Smooth muscle cell (in vitro differentiated cells): Measurements from ENCODE around the gene TRIM9. TPM values are rescaled to one million over a fixed set of nuclear protein-coding genes. Genes with fewer than 3 reads are reported as not detected.

Source experiments
- DNase-seq: peaks from one replicate; lab custom pipeline; 2025; ENCODE audit not compliant: unreplicated experiment; lab: John Stamatoyannopoulos, UW
- H2AFZ ChIP-seq: fragments of 200-600 bp; sonication (generic); 2 replicates; pipeline ENCODE4 v1.6.0; 2016; ENCODE audit warnings: antibody characterized with exemption, low read depth, mild to moderate bottlenecking
- H3F3A ChIP-seq: fragments of 200-600 bp; sonication (generic); 2 replicates; pipeline ENCODE4 v1.6.0; 2017; ENCODE audit warnings: antibody characterized with exemption, low read depth
- H3K27ac ChIP-seq: fragments of 200-600 bp; sonication (generic); 2 replicates; pipeline ENCODE4 v1.5.1; 2016; ENCODE audit warnings: low read depth, mild to moderate bottlenecking
- H3K27me3 ChIP-seq: fragments of 200-600 bp; sonication (generic); 2 replicates; pipeline ENCODE4 v1.6.1; 2016; ENCODE audit warnings: low read depth, mild to moderate bottlenecking
- H3K36me3 ChIP-seq: fragments of 200-600 bp; sonication (generic); 2 replicates; pipeline ENCODE4 v1.5.1; 2016; ENCODE audit warnings: low read depth
- H3K4me1 ChIP-seq: fragments of 200-600 bp; sonication (generic); 2 replicates; pipeline ENCODE4 v1.5.1; 2016; ENCODE audit warnings: low read depth
- H3K4me2 ChIP-seq: fragments of 200-600 bp; sonication (generic); 2 replicates; pipeline ENCODE4 v1.6.0; 2016; ENCODE audit warnings: mild to moderate bottlenecking
- H3K4me3 ChIP-seq: fragments of 200-600 bp; sonication (generic); 2 replicates; pipeline ENCODE4 v1.5.1; 2016; ENCODE audit warnings: mild to moderate bottlenecking
- H3K79me2 ChIP-seq: fragments of 200-600 bp; sonication (generic); 2 replicates; pipeline ENCODE4 v1.6.0; 2016; ENCODE audit warnings: low read depth, mild to moderate bottlenecking
- H3K9ac ChIP-seq: fragments of 200-600 bp; sonication (generic); 2 replicates; pipeline ENCODE4 v1.6.0; 2016; ENCODE audit warnings: low read depth
- H3K9me3 ChIP-seq: fragments of 200-600 bp; sonication (generic); replicated peaks from 2 replicates; pipeline ENCODE4 v1.5.1; 2016; ENCODE audit warnings: low read depth
- H4K20me1 ChIP-seq: fragments of 200-600 bp; sonication (generic); 2 replicates; pipeline ENCODE4 v1.6.0; 2016; ENCODE audit warnings: low read depth
- WGBS: methylation state at CpG from one replicate; pipeline ENCODE4 v1.1.7; 2016; ENCODE audit warnings: low lambda C conversion rate; 5-methylcytosine and 5-hydroxymethylcytosine counted together
- polyA plus RNA-seq: library from polyadenylated mRNA; unstranded; fragments of >200 nt; fragmentation: Nextera tagmentation; extraction: Ambion mirVana; gene quantifications from 2 replicates; pipeline ENCODE4 v1.2.1, GENCODE V29; 2016
- total RNA-seq: library from RNA; depleted of rRNA; stranded (reverse); fragments of >200 nt; gene quantifications from 2 replicates; pipeline ENCODE4 v1.2.3, GENCODE V29; 2014
- TF ChIP-seq, protein P1 (sequence below): fragments of 200-600 bp; sonication (generic); IDR thresholded peaks from 2 replicates; pipeline ENCODE4 v1.5.1; 2017; ENCODE audit warnings: borderline replicate concordance, mild to moderate bottlenecking, antibody characterized with exemption; ENCODE audit not compliant: insufficient read depth, poor library complexity, severe bottlenecking

TRIM9 gene
- total and polyA plus RNA-seq, 2 experiments from 2014 or later: 0.57 to 1.5 TPM

DNA sequence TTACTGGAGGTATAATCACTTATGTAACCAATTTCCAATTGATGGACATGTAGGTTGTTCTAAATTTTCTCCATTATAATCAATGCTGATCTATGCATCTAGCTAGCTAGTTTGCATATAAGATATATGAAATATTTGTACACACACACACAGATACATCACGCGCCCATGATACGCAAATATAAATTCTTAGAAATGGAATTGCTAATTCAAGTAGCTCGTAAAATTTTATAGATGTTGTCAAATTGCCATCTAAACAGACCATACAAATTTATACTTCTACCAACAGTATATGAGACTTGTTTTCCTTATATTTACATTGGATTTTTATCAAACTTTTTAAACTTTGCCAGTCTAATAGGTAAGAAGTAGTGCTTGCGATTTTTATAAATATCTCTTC lies 29.1 kb upstream of the TRIM9 start:
- Histone ChIP-seq H2AFZ (no peak overlapping the region), H3K27me3 (no peaks in the 10 kb centered on the region), H3F3A (no peaks in the 10 kb centered on the region), H3K27ac (no peak overlapping the region), H3K36me3 (no peaks in the 10 kb centered on the region), H4K20me1 (no peaks in the 10 kb centered on the region), H3K4me1 (peaks cover 17% of the 10 kb centered on the region), H3K4me2 (no peak overlapping the region), H3K4me3 (no peak overlapping the region), H3K9me3 (no peaks in the 10 kb centered on the region), H3K9ac (no peak overlapping the region), H3K79me2 (no peaks in the 10 kb centered on the region)
- TF ChIP-seq, protein P1, sequence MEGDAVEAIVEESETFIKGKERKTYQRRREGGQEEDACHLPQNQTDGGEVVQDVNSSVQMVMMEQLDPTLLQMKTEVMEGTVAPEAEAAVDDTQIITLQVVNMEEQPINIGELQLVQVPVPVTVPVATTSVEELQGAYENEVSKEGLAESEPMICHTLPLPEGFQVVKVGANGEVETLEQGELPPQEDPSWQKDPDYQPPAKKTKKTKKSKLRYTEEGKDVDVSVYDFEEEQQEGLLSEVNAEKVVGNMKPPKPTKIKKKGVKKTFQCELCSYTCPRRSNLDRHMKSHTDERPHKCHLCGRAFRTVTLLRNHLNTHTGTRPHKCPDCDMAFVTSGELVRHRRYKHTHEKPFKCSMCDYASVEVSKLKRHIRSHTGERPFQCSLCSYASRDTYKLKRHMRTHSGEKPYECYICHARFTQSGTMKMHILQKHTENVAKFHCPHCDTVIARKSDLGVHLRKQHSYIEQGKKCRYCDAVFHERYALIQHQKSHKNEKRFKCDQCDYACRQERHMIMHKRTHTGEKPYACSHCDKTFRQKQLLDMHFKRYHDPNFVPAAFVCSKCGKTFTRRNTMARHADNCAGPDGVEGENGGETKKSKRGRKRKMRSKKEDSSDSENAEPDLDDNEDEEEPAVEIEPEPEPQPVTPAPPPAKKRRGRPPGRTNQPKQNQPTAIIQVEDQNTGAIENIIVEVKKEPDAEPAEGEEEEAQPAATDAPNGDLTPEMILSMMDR: no peak
- WGBS: over 99% methylated on average over 5 of the region's 5 CpGs
- DNase-seq: no peak

DNA sequence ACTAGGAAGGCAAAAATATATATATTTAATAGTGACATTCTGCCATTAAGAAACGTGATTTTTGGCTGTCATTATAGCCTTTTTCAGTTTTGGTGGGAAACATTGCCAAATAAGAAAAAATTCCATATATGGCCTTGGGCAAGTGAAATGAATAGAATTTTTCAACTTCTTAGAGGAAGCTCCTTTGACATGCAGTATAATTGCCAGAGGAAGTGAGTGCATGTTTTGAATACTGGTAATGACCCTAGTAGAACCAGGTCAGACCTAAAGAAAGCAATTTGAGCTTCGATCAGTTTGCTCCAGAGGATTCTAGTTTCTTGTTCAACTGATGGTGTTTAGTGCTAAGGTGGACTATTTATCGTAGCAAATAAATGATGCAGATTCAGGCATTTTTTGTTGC lies 26.2 kb upstream of the TRIM9 start:
- H3F3A ChIP-seq: no peaks in the 10 kb centered on the region
- H3K36me3 ChIP-seq: no peaks in the 10 kb centered on the region
- H3K27ac ChIP-seq: no peak overlapping the region
- H3K27me3 ChIP-seq: no peaks in the 10 kb centered on the region
- no peak for DNase-seq
- H3K4me1 ChIP-seq: peaks cover 17% of the 10 kb centered on the region
- WGBS: 74% methylated on average over 3 of the region's 3 CpGs
- no peak overlapping the region for H2AFZ ChIP-seq
- no peak overlapping the region for H3K9ac ChIP-seq
- H3K9me3 ChIP-seq: no peaks in the 10 kb centered on the region
- no peaks in the 10 kb centered on the region for H3K79me2 ChIP-seq
- TF ChIP-seq, protein P1: no peak
- no peaks in the 10 kb centered on the region for H4K20me1 ChIP-seq
- H3K4me2 ChIP-seq: no peak overlapping the region
- H3K4me3 ChIP-seq: no peak overlapping the region

DNA sequence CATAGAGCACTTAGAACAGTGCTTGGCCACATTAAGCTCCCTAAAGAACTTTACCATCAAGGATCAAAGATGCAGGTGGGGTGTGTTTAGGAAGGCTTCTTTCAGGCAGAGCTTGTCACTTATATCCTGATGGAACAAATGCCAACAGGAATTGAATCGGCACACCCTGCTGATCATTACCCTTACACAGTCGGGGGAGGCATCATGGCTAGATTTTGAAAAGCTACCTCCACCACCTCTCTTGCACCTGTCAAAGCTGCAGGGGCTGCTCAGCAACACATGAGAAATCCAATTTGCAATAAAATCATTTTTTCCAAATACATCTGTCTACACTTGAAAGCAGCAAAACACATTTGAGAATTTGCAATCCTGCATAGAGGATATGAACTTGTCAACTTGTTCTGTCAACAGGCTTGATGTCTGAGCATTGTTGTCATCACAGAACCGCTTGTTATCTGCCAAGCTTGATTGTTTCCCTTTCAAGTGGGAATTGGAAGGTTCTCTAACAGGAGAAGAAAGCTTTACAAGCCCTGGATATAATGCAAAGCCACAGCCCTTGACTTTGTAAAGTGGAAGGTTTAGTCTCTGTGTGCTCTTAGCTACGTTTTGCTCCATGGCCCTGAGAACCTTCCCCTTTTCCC lies 24.6 kb upstream of the TRIM9 start:
- Histone ChIP-seq H3K4me3 (no peak overlapping the region), H3K36me3 (no peaks in the 10 kb centered on the region), H3K27me3 (no peaks in the 10 kb centered on the region), H3K9me3 (no peaks in the 10 kb centered on the region), H3K27ac (no peak overlapping the region), H3K4me2 (no peak overlapping the region), H2AFZ (no peak overlapping the region), H3K79me2 (no peaks in the 10 kb centered on the region), H3K4me1 (peaks cover 17% of the 10 kb centered on the region), H3K9ac (no peak overlapping the region), H3F3A (no peaks in the 10 kb centered on the region), H4K20me1 (no peaks in the 10 kb centered on the region)
- TF ChIP-seq, protein P1: no peak
- 54% methylated on average over 4 of the region's 4 CpGs for WGBS
- DNase-seq: no peak

DNA sequence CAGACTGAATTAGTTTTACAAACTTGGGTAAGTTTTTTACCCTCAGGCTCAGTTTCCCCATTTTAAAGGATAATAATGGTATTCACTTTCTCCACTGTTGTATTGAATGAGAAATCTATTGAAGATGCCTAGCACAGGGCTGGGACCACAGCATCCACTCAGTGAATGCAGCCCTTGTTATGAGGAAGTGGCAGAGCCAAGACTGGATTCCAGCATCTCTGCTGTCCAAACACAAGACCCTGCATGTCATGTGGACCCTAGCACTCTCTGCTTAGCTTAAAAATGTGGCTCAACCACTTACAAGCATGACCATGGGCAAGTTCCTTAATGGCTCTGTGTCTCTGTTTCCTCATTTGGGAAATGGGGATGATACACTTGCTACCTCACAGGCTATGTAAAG lies 24.1 kb upstream of the TRIM9 start:
- H3K36me3 ChIP-seq: no peaks in the 10 kb centered on the region
- H3F3A ChIP-seq: no peaks in the 10 kb centered on the region
- no peak overlapping the region for H3K4me2 ChIP-seq
- H4K20me1 ChIP-seq: no peaks in the 10 kb centered on the region
- TF ChIP-seq, protein P1: no peak
- H3K4me3 ChIP-seq: no peak overlapping the region
- H3K27me3 ChIP-seq: no peaks in the 10 kb centered on the region
- no peak for DNase-seq
- peaks cover 17% of the 10 kb centered on the region for H3K4me1 ChIP-seq
- H3K9ac ChIP-seq: no peak overlapping the region
- H2AFZ ChIP-seq: no peak overlapping the region
- no peak overlapping the region for H3K27ac ChIP-seq
- H3K79me2 ChIP-seq: no peaks in the 10 kb centered on the region
- H3K9me3 ChIP-seq: no peaks in the 10 kb centered on the region
